ENCODE results near the gene MBOAT1.

- TF ChIP-seq CTCF (IDR thresholded peaks at IDR 0.05) = no peak
- no peak for TF ChIP-seq POLR2A (IDR thresholded peaks at IDR 0.05)
These were observed 125.3 kb downstream of the MBOAT1 start for GRCh38 chr6:20086992-20087391.
